Endothelial cell of umbilical vein (primary cell): Measurements from ENCODE around the gene ABCA1.

Experiments
- EZH2 ChIP-seq: IDR thresholded peaks from 2 replicates; pipeline ENCODE4 v1.6.1; 2012; ENCODE audit warnings: borderline replicate concordance, low read depth, mild to moderate bottlenecking, moderate library complexity, low read length, inconsistent platforms; ENCODE audit not compliant: severe bottlenecking
- GATA2 ChIP-seq: IDR thresholded peaks from 2 replicates; pipeline ENCODE4 v1.7.0; 2011; ENCODE audit warnings: low read depth, mild to moderate bottlenecking, moderate library complexity, mixed read lengths, low read length; ENCODE audit not compliant: insufficient read length, insufficient read depth
- POLR2A ChIP-seq: IDR thresholded peaks from 2 replicates; pipeline ENCODE4 v1.6.1; 2012; ENCODE audit warnings: low read depth, mild to moderate bottlenecking, control low read depth, low read length
- POLR2AphosphoS5 ChIP-seq: IDR thresholded peaks from 2 replicates; pipeline ENCODE4 v1.6.1; 2012; ENCODE audit warnings: low read depth, mild to moderate bottlenecking, control low read depth, low read length, moderate library complexity; ENCODE audit not compliant: insufficient read depth
- TF ChIP-seq, protein P1 (sequence below): IDR thresholded peaks from 2 replicates; pipeline ENCODE4 v1.6.1; 2011; ENCODE audit not compliant: insufficient read depth, insufficient read length
- TF ChIP-seq, protein P2 (sequence below), 2 donors: IDR thresholded peaks; 1 replicate in 1 of 2; 2 replicates in 1 of 2; pipeline ENCODE4 v1.5.1; 2011; ENCODE audit warnings: low read length in 2 of 2, mild to moderate bottlenecking in 2 of 2, moderate library complexity in 2 of 2, control low read depth in 1 of 2, inconsistent platforms in 1 of 2, low read depth in 1 of 2; ENCODE audit not compliant: insufficient read depth in 1 of 2; ENCODE audit errors: extremely low read depth in 1 of 2

GRCh38 chr9:104766025-104766424 is 161.9 kb downstream of the ABCA1 start:
- TF ChIP-seq GATA2 (no peak), POLR2A (no peak), EZH2 (no peak), POLR2AphosphoS5 (no peak)
- TF ChIP-seq, protein P1, sequence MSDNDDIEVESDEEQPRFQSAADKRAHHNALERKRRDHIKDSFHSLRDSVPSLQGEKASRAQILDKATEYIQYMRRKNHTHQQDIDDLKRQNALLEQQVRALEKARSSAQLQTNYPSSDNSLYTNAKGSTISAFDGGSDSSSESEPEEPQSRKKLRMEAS = no peak
- TF ChIP-seq, protein P2, sequence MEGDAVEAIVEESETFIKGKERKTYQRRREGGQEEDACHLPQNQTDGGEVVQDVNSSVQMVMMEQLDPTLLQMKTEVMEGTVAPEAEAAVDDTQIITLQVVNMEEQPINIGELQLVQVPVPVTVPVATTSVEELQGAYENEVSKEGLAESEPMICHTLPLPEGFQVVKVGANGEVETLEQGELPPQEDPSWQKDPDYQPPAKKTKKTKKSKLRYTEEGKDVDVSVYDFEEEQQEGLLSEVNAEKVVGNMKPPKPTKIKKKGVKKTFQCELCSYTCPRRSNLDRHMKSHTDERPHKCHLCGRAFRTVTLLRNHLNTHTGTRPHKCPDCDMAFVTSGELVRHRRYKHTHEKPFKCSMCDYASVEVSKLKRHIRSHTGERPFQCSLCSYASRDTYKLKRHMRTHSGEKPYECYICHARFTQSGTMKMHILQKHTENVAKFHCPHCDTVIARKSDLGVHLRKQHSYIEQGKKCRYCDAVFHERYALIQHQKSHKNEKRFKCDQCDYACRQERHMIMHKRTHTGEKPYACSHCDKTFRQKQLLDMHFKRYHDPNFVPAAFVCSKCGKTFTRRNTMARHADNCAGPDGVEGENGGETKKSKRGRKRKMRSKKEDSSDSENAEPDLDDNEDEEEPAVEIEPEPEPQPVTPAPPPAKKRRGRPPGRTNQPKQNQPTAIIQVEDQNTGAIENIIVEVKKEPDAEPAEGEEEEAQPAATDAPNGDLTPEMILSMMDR (IDR thresholded peaks at IDR 0.05; ENCODE audit: extremely low read depth in 1 of 2, insufficient read depth in 1 of 2, low read depth in 1 of 2, low read length in 2 of 2) = no peak
